SK-N-SH (cell line): ENCODE data around the gene EXOC3. TPM values are rescaled to one million over a fixed set of nuclear protein-coding genes. Genes with fewer than 3 reads are reported as not detected.
A peak's percentile ranks its signal among the peaks of the same experiment; 100 is the strongest.

Experiments
- CTCF ChIA-PET: fragments of 300-600, 350-600 bp; formaldehyde crosslinking; extraction: SDS; loops from one replicate; lab custom pipeline; 2021; lab: Yijun Ruan, JAX
- POLR2A ChIA-PET: fragments of 350-600 bp; sonication (Branson Sonifier 250); formaldehyde crosslinking; extraction: SDS; loops from one replicate; lab custom pipeline; 2020; ENCODE audit warnings: antibody characterized with exemption, inconsistent platforms; lab: Yijun Ruan, JAX
- DNase-seq: peaks from one replicate; pipeline ENCODE4 v3.0.0; 2012
- H2AFZ ChIP-seq: fragments of 200-600 bp; sonication (generic); 2 replicates; pipeline ENCODE4 v1.8.1; 2016; ENCODE audit warnings: antibody characterized with exemption, mild to moderate bottlenecking, low read depth
- H3F3A ChIP-seq: fragments of 200-600 bp; sonication (generic); replicated peaks from 2 replicates; pipeline ENCODE3; 2016; ENCODE audit warnings: antibody characterized with exemption, mild to moderate bottlenecking; ENCODE audit not compliant: insufficient read depth
- H3K27ac ChIP-seq, 2 experiments: fragments of 200-500 bp in 1 of 2; fragments of 200-600 bp in 1 of 2; sonication (Bioruptor generic) in 1 of 2; sonication (generic), shearing (Covaris generic) in 1 of 2; 2 replicates each; pipeline versions ENCODE4 v1.5.1 to v1.6.1; 2014 to 2016; ENCODE audit warnings: low read depth in 2 of 2, inconsistent platforms in 1 of 2, low read length in 1 of 2, mild to moderate bottlenecking in 1 of 2, mixed read lengths in 1 of 2
- H3K27me3 ChIP-seq: fragments of 200-600 bp; sonication (generic), shearing (Covaris generic); 2 replicates; pipeline ENCODE4 v1.6.1; 2016; ENCODE audit warnings: mixed run types; ENCODE audit not compliant: insufficient read depth
- H3K36me3 ChIP-seq, 2 experiments: fragments of 200-500 bp in 1 of 2; fragments of 200-600 bp in 1 of 2; sonication (Bioruptor generic) in 1 of 2; sonication (generic) in 1 of 2; replicated peaks in 1 of 2; 2 replicates each; pipeline versions ENCODE3 to v1.5.1; 2014 to 2016; ENCODE audit warnings: low read length in 1 of 2, mild to moderate bottlenecking in 1 of 2; ENCODE audit not compliant: insufficient read depth in 2 of 2, control insufficient read depth in 1 of 2
- H3K4me1 ChIP-seq, 2 experiments: fragments of 200-500 bp in 1 of 2; fragments of 200-600 bp in 1 of 2; sonication (Bioruptor generic) in 1 of 2; sonication (generic), shearing (Covaris generic) in 1 of 2; 2 replicates each; pipeline versions ENCODE4 v1.5.1 to v1.6.1; 2014 to 2016; ENCODE audit warnings: low read depth in 1 of 2, low read length in 1 of 2, mixed run types in 1 of 2; ENCODE audit not compliant: insufficient read depth in 2 of 2, control insufficient read depth in 1 of 2
- H3K4me2 ChIP-seq: fragments of 200-600 bp; sonication (generic), shearing (Covaris generic); 2 replicates; pipeline ENCODE4 v1.6.1; 2017; ENCODE audit warnings: mixed run types
- H3K4me3 ChIP-seq, 2 experiments: fragments of 200-500 bp in 1 of 2; fragments of 200-600 bp in 1 of 2; sonication (Bioruptor generic) in 1 of 2; sonication (generic), shearing (Covaris generic) in 1 of 2; 2 replicates each; pipeline versions ENCODE4 v1.5.1 to v1.8.1; 2014 to 2016; ENCODE audit warnings: low read depth in 2 of 2, inconsistent platforms in 1 of 2, low read length in 1 of 2, mild to moderate bottlenecking in 1 of 2, mixed read lengths in 1 of 2, moderate library complexity in 1 of 2
- H3K79me2 ChIP-seq: fragments of 200-600 bp; sonication (generic); 2 replicates; pipeline ENCODE4 v1.8.1; 2017; ENCODE audit warnings: mild to moderate bottlenecking; ENCODE audit not compliant: insufficient read depth
- H3K9ac ChIP-seq: fragments of 200-600 bp; sonication (generic); 2 replicates; pipeline ENCODE4 v1.6.1; 2017; ENCODE audit warnings: mixed run types
- H3K9me2 ChIP-seq: fragments of 200-600 bp; sonication (generic); 2 replicates; pipeline ENCODE4 v1.6.1; 2017; ENCODE audit warnings: mixed run types
- H3K9me3 ChIP-seq: fragments of 200-600 bp; sonication (generic); 2 replicates; pipeline ENCODE4 v1.6.1; 2017; ENCODE audit warnings: mixed run types, mild to moderate bottlenecking, moderate library complexity
- H4K20me1 ChIP-seq: fragments of 200-600 bp; sonication (generic); 2 replicates; pipeline ENCODE4 v1.6.1; 2017; ENCODE audit warnings: mild to moderate bottlenecking, mixed run types; ENCODE audit not compliant: insufficient read depth
- CHD2 ChIP-seq: fragments of 150-350 bp; IDR thresholded peaks from 2 replicates; pipeline ENCODE4 v1.6.1; 2018; ENCODE audit warnings: low read length; ENCODE audit not compliant: partially characterized antibody
- EZH2phosphoT487 ChIP-seq: fragments of 200-600 bp; sonication (generic); IDR thresholded peaks from 2 replicates; pipeline ENCODE4 v1.6.1; 2017; ENCODE audit warnings: low read depth, mixed run types, mild to moderate bottlenecking, antibody characterized with exemption, moderate library complexity, borderline replicate concordance
- FOSL2 ChIP-seq: IDR thresholded peaks from 2 replicates; pipeline ENCODE4 v1.4.0; 2012; ENCODE audit warnings: low read depth, mild to moderate bottlenecking, moderate library complexity, borderline replicate concordance
- FOXM1 ChIP-seq: IDR thresholded peaks from 2 replicates; pipeline ENCODE4 v1.4.0; 2012; ENCODE audit warnings: low read depth, mild to moderate bottlenecking
- NFIC ChIP-seq: IDR thresholded peaks from 2 replicates; pipeline ENCODE4 v1.4.0; 2012; ENCODE audit warnings: borderline replicate concordance
- RAD21 ChIP-seq: IDR thresholded peaks from 2 replicates; pipeline ENCODE4 v1.6.1; 2012; ENCODE audit warnings: mild to moderate bottlenecking, low read length
- RFX5 ChIP-seq: IDR thresholded peaks from 2 replicates; pipeline ENCODE4 v1.6.1; 2012; ENCODE audit warnings: mild to moderate bottlenecking, improper control_type of control experiment, low read length
- SIN3A ChIP-seq: IDR thresholded peaks from 2 replicates; pipeline ENCODE4 v1.6.1; 2012; ENCODE audit warnings: low read depth, mild to moderate bottlenecking, low read length, moderate library complexity, borderline replicate concordance
- TAF1 ChIP-seq: IDR thresholded peaks from 2 replicates; pipeline ENCODE4 v1.6.1; 2012; ENCODE audit warnings: low read depth, mild to moderate bottlenecking, low read length, moderate library complexity, borderline replicate concordance
- TCF12 ChIP-seq: IDR thresholded peaks from 2 replicates; pipeline ENCODE4 v1.4.0; 2012
- WGBS: methylation state at CpG from one replicate; pipeline ENCODE4 v1.1.6; 2017; ENCODE audit warnings: low lambda C conversion rate; 5-methylcytosine and 5-hydroxymethylcytosine counted together
- polyA plus RNA-seq, 3 experiments: library from polyadenylated mRNA; depleted of rRNA; stranded (reverse); fragments of >200 nt; gene quantifications; 2 replicates each; pipeline ENCODE4 v1.2.3, GENCODE V29; 2012
- TF ChIP-seq, protein P1 (sequence below): IDR thresholded peaks from 2 replicates; pipeline ENCODE4 v1.4.0; 2012; ENCODE audit warnings: low read depth, borderline replicate concordance
- TF ChIP-seq, protein P2 (sequence below): IDR thresholded peaks from 2 replicates; pipeline ENCODE4 v1.4.0; 2012; ENCODE audit warnings: low read depth
- TF ChIP-seq, protein P3 (sequence below): fragments of 150-350 bp; IDR thresholded peaks from 2 replicates; pipeline ENCODE4 v1.6.1; 2017; ENCODE audit warnings: antibody characterized with exemption, low read length, low read depth, borderline replicate concordance
- TF ChIP-seq, protein P4 (sequence below): IDR thresholded peaks from 2 replicates; pipeline ENCODE4; 2012

The EXOC3 gene
- polyA plus RNA-seq, 1 of the 3 experiments (the other 2 are of a cell fraction): 25.7 TPM

DNA sequence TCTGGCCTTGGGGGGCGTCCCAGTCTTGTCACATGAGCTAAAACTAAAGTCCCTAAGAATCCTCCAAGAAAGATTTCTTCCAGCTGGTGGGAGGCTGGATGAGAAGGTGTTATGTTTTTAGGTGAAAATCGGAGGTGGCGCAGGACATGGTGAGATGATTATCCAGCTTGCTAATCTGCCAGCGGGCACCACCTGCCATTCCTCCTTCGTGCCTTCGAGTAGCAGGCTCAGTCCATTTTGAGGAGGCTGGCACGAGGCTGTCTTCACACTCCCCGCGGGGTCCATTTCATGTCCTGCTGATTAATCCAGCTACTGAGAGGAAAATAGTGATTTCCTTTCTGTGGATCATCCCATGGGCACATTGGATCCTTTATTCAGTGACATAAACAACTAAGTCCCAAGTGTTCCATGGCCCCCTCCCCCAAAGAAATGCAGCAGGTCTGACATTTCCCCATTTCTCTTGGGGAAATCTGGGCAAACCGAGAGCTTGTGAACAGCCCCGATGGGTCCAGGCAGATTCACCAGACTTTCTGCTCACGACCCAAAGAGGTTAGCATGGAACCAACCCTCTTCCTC is 38.2 kb upstream of the EXOC3 start:
- Histone ChIP-seq H2AFZ (no peak overlapping the region), H3K27ac (no peak overlapping the region), H3K4me2 (no peak overlapping the region), H3K9ac (no peak overlapping the region), H3K4me1 (peaks cover 0 to 4% of the 10 kb centered on the region in 2 experiments; a peak in 2 of 4 replicates), H3K27me3 (no peaks in the 10 kb centered on the region; the same call in 1 of the 2 replicates), H4K20me1 (no peaks in the 10 kb centered on the region), H3F3A (no peaks in the 10 kb centered on the region), H3K79me2 (no peaks in the 10 kb centered on the region), H3K4me3 (no peak overlapping the region), H3K9me3 (no peaks in the 10 kb centered on the region), H3K9me2 (no peaks in the 10 kb centered on the region), H3K36me3 (no peaks in the 10 kb centered on the region)
- ChIA-PET CTCF (interaction anchor here (0.6 to 1.6 kb wide), 3 partner anchors 16 to 383 kb away, joined by 3 to 5 read pairs (median 3); no protein-coding TSS in a partner anchor), POLR2A (no interaction called here)
- 64% methylated on average over 9 of the region's 12 CpGs for WGBS
- TF ChIP-seq FOXM1: no peak
- no peak for TF ChIP-seq TCF12
- no peak for TF ChIP-seq CHD2
- TF ChIP-seq TAF1: no peak
- TF ChIP-seq EZH2phosphoT487: no peak
- no peak for TF ChIP-seq RAD21
- TF ChIP-seq NFIC: no peak
- TF ChIP-seq, protein P1, sequence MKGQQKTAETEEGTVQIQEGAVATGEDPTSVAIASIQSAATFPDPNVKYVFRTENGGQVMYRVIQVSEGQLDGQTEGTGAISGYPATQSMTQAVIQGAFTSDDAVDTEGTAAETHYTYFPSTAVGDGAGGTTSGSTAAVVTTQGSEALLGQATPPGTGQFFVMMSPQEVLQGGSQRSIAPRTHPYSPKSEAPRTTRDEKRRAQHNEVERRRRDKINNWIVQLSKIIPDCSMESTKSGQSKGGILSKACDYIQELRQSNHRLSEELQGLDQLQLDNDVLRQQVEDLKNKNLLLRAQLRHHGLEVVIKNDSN: no peak
- no peak for TF ChIP-seq SIN3A
- TF ChIP-seq, protein P2, sequence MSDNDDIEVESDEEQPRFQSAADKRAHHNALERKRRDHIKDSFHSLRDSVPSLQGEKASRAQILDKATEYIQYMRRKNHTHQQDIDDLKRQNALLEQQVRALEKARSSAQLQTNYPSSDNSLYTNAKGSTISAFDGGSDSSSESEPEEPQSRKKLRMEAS: no peak
- TF ChIP-seq, protein P3, sequence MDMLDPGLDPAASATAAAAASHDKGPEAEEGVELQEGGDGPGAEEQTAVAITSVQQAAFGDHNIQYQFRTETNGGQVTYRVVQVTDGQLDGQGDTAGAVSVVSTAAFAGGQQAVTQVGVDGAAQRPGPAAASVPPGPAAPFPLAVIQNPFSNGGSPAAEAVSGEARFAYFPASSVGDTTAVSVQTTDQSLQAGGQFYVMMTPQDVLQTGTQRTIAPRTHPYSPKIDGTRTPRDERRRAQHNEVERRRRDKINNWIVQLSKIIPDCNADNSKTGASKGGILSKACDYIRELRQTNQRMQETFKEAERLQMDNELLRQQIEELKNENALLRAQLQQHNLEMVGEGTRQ: no peak
- no peak for TF ChIP-seq RFX5
- no peak for DNase-seq

DNA sequence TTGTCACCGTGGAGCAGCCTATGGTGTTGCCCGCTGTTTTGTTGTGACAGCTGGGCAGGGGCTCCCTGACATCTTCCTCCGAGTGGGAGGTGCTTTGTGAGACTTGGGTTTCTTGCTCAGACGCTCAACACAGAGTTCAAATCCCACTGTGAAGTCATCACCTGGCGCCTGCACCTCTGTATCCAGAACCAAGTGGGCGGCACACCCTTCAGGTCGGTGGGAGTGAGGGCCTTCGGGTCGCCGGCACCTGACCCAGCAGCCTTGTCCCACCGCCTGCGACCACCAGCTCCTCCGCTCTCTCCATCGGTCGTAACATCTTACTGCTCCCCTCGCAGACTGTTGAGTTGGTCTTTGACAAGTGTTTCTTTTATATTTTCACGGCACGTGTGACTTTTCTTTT is 37.6 kb upstream of the EXOC3 start:
- no peaks in the 10 kb centered on the region for H4K20me1 ChIP-seq
- DNase-seq: peak; percentile 7
- no peaks in the 10 kb centered on the region for H3K9me2 ChIP-seq
- H3F3A ChIP-seq: no peaks in the 10 kb centered on the region
- H3K9ac ChIP-seq: no peak overlapping the region
- H3K27me3 ChIP-seq: no peaks in the 10 kb centered on the region; the same call in 1 of the 2 replicates
- no peak overlapping the region for H3K27ac ChIP-seq
- TF ChIP-seq, protein P3: no peak
- TF ChIP-seq, protein P4, sequence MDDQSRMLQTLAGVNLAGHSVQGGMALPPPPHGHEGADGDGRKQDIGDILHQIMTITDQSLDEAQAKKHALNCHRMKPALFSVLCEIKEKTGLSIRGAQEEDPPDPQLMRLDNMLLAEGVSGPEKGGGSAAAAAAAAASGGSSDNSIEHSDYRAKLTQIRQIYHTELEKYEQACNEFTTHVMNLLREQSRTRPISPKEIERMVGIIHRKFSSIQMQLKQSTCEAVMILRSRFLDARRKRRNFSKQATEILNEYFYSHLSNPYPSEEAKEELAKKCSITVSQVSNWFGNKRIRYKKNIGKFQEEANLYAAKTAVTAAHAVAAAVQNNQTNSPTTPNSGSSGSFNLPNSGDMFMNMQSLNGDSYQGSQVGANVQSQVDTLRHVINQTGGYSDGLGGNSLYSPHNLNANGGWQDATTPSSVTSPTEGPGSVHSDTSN: no peak
- TF ChIP-seq NFIC (no peak), FOSL2 (no peak)
- H3K4me1 ChIP-seq: no peaks in the 10 kb centered on the region
- H3K9me3 ChIP-seq: no peaks in the 10 kb centered on the region
- no peaks in the 10 kb centered on the region for H3K36me3 ChIP-seq
- no peaks in the 10 kb centered on the region for H3K79me2 ChIP-seq
- ChIA-PET POLR2A (no interaction called here), CTCF (interaction anchor here (1.6 kb wide), 1 partner anchor 26 kb away, joined by 5 read pairs; no protein-coding TSS in a partner anchor)
- no peak overlapping the region for H3K4me2 ChIP-seq
- H2AFZ ChIP-seq: no peak overlapping the region
- no peak overlapping the region for H3K4me3 ChIP-seq
- 70% methylated on average over 13 of the region's 18 CpGs for WGBS
